Neural crest cell (in vitro differentiated cells): ENCODE results near the gene WBP1L. TPM values are rescaled to one million over a fixed set of nuclear protein-coding genes. Genes with fewer than 3 reads are reported as not detected.

Experiments
- DNase-seq: peaks from one replicate; pipeline ENCODE4 v3.0.0; 2021; ENCODE audit warnings: low read depth, mixed read lengths, low spot score
- H3K27ac Mint-ChIP-seq: one replicate; pipeline ENCODE4 v1.8.0; 2021; ENCODE audit warnings: mild to moderate bottlenecking, mixed read lengths; ENCODE audit not compliant: unreplicated experiment
- H3K27me3 Mint-ChIP-seq: 2 replicates; pipeline ENCODE4 v1.8.0; 2021; ENCODE audit warnings: low read depth, mild to moderate bottlenecking, mixed read lengths
- H3K36me3 Mint-ChIP-seq: 2 replicates; pipeline ENCODE4 v1.8.0; 2021; ENCODE audit warnings: low read depth, mild to moderate bottlenecking, mixed read lengths
- H3K4me1 Mint-ChIP-seq: 2 replicates; pipeline ENCODE4 v1.8.0; 2021; ENCODE audit warnings: mixed read lengths
- H3K4me3 Mint-ChIP-seq: one replicate; pipeline ENCODE4 v1.8.0; 2021; ENCODE audit warnings: mild to moderate bottlenecking, mixed read lengths
- H3K9me3 Mint-ChIP-seq: 2 replicates; pipeline ENCODE4 v1.8.0; 2021; ENCODE audit warnings: mixed read lengths
- CTCF ChIP-seq: fragments of 200-600 bp; sonication (generic); conservative IDR thresholded peaks from 2 replicates; pipeline ENCODE4 v1.5.0; 2021; ENCODE audit warnings: antibody characterized with exemption, mild to moderate bottlenecking
- total RNA-seq: library from RNA; stranded (reverse); gene quantifications from 2 replicates; pipeline ENCODE4 v1.2.1, GENCODE V29; 2021

WBP1L gene
- total RNA-seq, 1 donor from 2014 or later: 22.0 TPM

- no peak for DNase-seq
- peaks cover 34% of the 10 kb centered on the region for H3K4me1 Mint-ChIP-seq
- no peak overlapping the region for H3K27ac Mint-ChIP-seq
- no peak overlapping the region for H3K4me3 Mint-ChIP-seq
- TF ChIP-seq CTCF: no peak
- peaks cover 17% of the 10 kb centered on the region for H3K27me3 Mint-ChIP-seq
- H3K36me3 Mint-ChIP-seq: peaks cover 2% of the 10 kb centered on the region
- H3K9me3 Mint-ChIP-seq: no peaks in the 10 kb centered on the region
These were observed 26.3 kb downstream of the WBP1L start for GRCh38 chr10:102770108-102770482.

DNA sequence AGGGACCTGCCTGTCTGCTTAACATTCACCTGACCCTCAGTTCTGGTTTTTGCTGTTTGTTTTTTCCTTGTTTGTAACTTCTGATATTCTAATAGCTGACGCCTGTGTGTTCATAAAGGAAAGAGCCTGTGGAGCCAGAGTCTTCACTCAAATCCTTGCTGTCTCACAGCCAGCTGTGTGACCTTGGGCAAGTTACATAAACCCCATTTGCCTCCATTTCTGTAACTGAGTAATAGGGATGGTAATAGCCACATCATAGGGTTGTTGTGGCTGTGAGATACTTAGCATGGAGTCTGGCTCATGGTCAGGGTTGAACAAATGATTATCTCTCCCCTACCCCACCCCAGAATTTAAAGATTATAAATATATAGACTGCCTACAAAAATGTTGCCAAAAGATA is 27.0 kb downstream of the WBP1L start:
- no peak overlapping the region for H3K27ac Mint-ChIP-seq
- TF ChIP-seq CTCF: no peak
- H3K4me3 Mint-ChIP-seq: no peak overlapping the region
- no peak for DNase-seq
- peaks cover 2% of the 10 kb centered on the region for H3K36me3 Mint-ChIP-seq
- no peaks in the 10 kb centered on the region for H3K9me3 Mint-ChIP-seq
- H3K27me3 Mint-ChIP-seq: peaks cover 14% of the 10 kb centered on the region
- H3K4me1 Mint-ChIP-seq: peaks cover 41% of the 10 kb centered on the region

- Mint-ChIP-seq H3K4me3 (no peak overlapping the region), H3K4me1 (peaks cover 59% of the 10 kb centered on the region), H3K27ac (no peak overlapping the region), H3K9me3 (no peaks in the 10 kb centered on the region), H3K36me3 (no peaks in the 10 kb centered on the region), H3K27me3 (peaks cover 9% of the 10 kb centered on the region)
- TF ChIP-seq CTCF: no peak
- DNase-seq: no peak
These were observed 29.6 kb downstream of the WBP1L start for GRCh38 chr10:102773320-102773719.

- Mint-ChIP-seq H3K27me3 (peaks cover 9% of the 10 kb centered on the region), H3K36me3 (no peaks in the 10 kb centered on the region), H3K4me1 (peaks cover 63% of the 10 kb centered on the region), H3K9me3 (no peaks in the 10 kb centered on the region), H3K4me3 (peak overlapping the region; percentile 15), H3K27ac (peak overlapping the region; percentile 73)
- DNase-seq: no peak
- TF ChIP-seq CTCF: no peak
These were observed 30.2 kb downstream of the WBP1L start for GRCh38 chr10:102773986-102774385.

GRCh38 chr10:102775201-102775934 is 31.6 kb downstream of the WBP1L start:
- Mint-ChIP-seq H3K9me3 (no peaks in the 10 kb centered on the region), H3K4me3 (peak overlapping the region; percentile 78), H3K36me3 (no peaks in the 10 kb centered on the region), H3K27ac (peak overlapping the region; percentile 79), H3K27me3 (peaks cover 4% of the 10 kb centered on the region), H3K4me1 (peaks cover 60% of the 10 kb centered on the region)
- no peak for TF ChIP-seq CTCF
- DNase-seq: no peak
